ENCODE results near the gene NRP2.

NRP2 gene

GRCh38 chr2:205757271-205757670, 75.0 kb downstream of the NRP2 start:
- DNase-seq (ENCODE audit: low read depth): no peak

- no peak for DNase-seq (ENCODE audit: low read depth)
Measured at GRCh38 chr2:205758051-205758450, 75.8 kb downstream of the NRP2 start.

GRCh38 chr2:205758500-205758899, 76.2 kb downstream of the NRP2 start:
- no peak for DNase-seq (ENCODE audit: low read depth)

GRCh38 chr2:205759257-205759656, 77.0 kb downstream of the NRP2 start:
- DNase-seq (ENCODE audit: low read depth): no peak

GRCh38 chr2:205759732-205760131, 77.4 kb downstream of the NRP2 start:
- DNase-seq (ENCODE audit: low read depth): no peak

GRCh38 chr2:205760157-205760556, 77.9 kb downstream of the NRP2 start:
- no peak for DNase-seq (ENCODE audit: low read depth)

GRCh38 chr2:205761421-205761820, 79.1 kb downstream of the NRP2 start:
- no peak for DNase-seq (ENCODE audit: low read depth)

GRCh38 chr2:205762881-205763280, 80.6 kb downstream of the NRP2 start:
- DNase-seq (ENCODE audit: low read depth): no peak

- no peak for DNase-seq (ENCODE audit: low read depth)
Measured at GRCh38 chr2:205763708-205764211, 81.5 kb downstream of the NRP2 start.

GRCh38 chr2:205764270-205764746, 82.0 kb downstream of the NRP2 start:
- no peak for DNase-seq (ENCODE audit: low read depth)

- DNase-seq (ENCODE audit: low read depth): no peak
Measured at GRCh38 chr2:205765151-205765550, 82.8 kb downstream of the NRP2 start.

GRCh38 chr2:205766779-205767359, 84.6 kb downstream of the NRP2 start:
- no peak for DNase-seq (ENCODE audit: low read depth)

GRCh38 chr2:205767617-205768016, 85.3 kb downstream of the NRP2 start:
- DNase-seq (ENCODE audit: low read depth): no peak

- no peak for DNase-seq (ENCODE audit: low read depth)
Measured at GRCh38 chr2:205768341-205768740, 86.0 kb downstream of the NRP2 start.

GRCh38 chr2:205768815-205769494, 86.7 kb downstream of the NRP2 start:
- no peak for DNase-seq (ENCODE audit: low read depth)

GRCh38 chr2:205769495-205769850, 87.2 kb downstream of the NRP2 start:
- no peak for DNase-seq (ENCODE audit: low read depth)

GRCh38 chr2:205769879-205770278, 87.6 kb downstream of the NRP2 start:
- no peak for DNase-seq (ENCODE audit: low read depth)

- DNase-seq (ENCODE audit: low read depth): no peak
Measured at GRCh38 chr2:205770577-205770976, 88.3 kb downstream of the NRP2 start.

- DNase-seq (ENCODE audit: low read depth): no peak
Measured at GRCh38 chr2:205771031-205771430, 88.7 kb downstream of the NRP2 start.

GRCh38 chr2:205771666-205772065, 89.4 kb downstream of the NRP2 start:
- DNase-seq (ENCODE audit: low read depth): no peak

GRCh38 chr2:205772983-205773382, 90.7 kb downstream of the NRP2 start:
- no peak for DNase-seq (ENCODE audit: low read depth)

- no peak for DNase-seq (ENCODE audit: low read depth)
Measured at GRCh38 chr2:205773989-205774388, 91.7 kb downstream of the NRP2 start.

GRCh38 chr2:205775097-205775877, 93.0 kb downstream of the NRP2 start:
- no peak for DNase-seq (ENCODE audit: low read depth)

Data from stimulated activated CD8-positive, alpha-beta memory T cell treated with anti-CD3 and anti-CD28 coated beads, Interleukin-12 subunit alpha, Interleukin-12 subunit beta, amount 100 ng/mL, for 4 hours (primary cell).